HepG2 (cell line): ENCODE data around the gene CHCHD1. TPM values are rescaled to one million over a fixed set of nuclear protein-coding genes. Genes with fewer than 3 reads are reported as not detected.

Experiments
- ATAC-seq: fragments of 200-7000 bp; cut with Tn5 transposase; 3 replicates; pipeline ENCODE4 v1.9.1; 2020; ENCODE audit warnings: mild to moderate bottlenecking, moderate library complexity
- BruUV-seq: library from RNA; stranded (reverse); fragments of 400-500 nt; replicated peaks from 2 replicates; lab custom pipeline; 2021; lab: Mats Ljungman, UMichigan
- CTCF ChIA-PET: fragments of 300-600 bp; formaldehyde crosslinking; extraction: SDS; loops from one replicate; lab custom pipeline; 2021; ENCODE audit warnings: low total read pairs, inconsistent platforms, low intra/inter-chr PET ratio; lab: Yijun Ruan, JAX
- POLR2A ChIA-PET: fragments of 350-600 bp; sonication (Branson Sonifier 250); formaldehyde crosslinking; loops from one replicate; lab custom pipeline; 2020; ENCODE audit warnings: antibody characterized with exemption, inconsistent platforms; lab: Yijun Ruan, JAX
- DNase-seq: peaks from one replicate; pipeline ENCODE4 v3.0.0-alpha.2; 2015; ENCODE audit warnings: low spot score
- FAIRE-seq: peaks from 3 replicates; lab custom pipeline; 2011; peaks lifted over from hg19 to GRCh38; lab: Jason Lieb, UNC
- H2AFZ ChIP-seq: one replicate; pipeline ENCODE4 v1.6.1; 2011; ENCODE audit warnings: low read length, inconsistent platforms
- H3K27ac ChIP-seq: fragments of 300-600 bp; 3 replicates; pipeline ENCODE4 v1.8.0; 2011; ENCODE audit warnings: mixed run types, mild to moderate bottlenecking, mixed read lengths, low read length, inconsistent platforms; ENCODE audit not compliant: insufficient read depth; ENCODE audit errors: extremely low read length
- H3K27me3 ChIP-seq, 2 experiments: fragments of 200-600 bp in 1 of 2; 2 replicates in 1 of 2; 3 replicates in 1 of 2; pipeline versions ENCODE4 v1.6.0 to v1.8.0; 2011; ENCODE audit warnings: low read length in 2 of 2, mild to moderate bottlenecking in 2 of 2, moderate library complexity in 2 of 2, inconsistent platforms in 1 of 2; ENCODE audit not compliant: insufficient read depth in 2 of 2, control insufficient read depth in 1 of 2
- H3K36me3 ChIP-seq, 2 experiments: fragments of 200-600 bp in 1 of 2; replicated peaks in 1 of 2; 2 replicates in 1 of 2; 3 replicates in 1 of 2; pipeline versions ENCODE4 v1.5.1 to v1.8.0; 2011; ENCODE audit warnings: low read length in 2 of 2, inconsistent platforms in 1 of 2; ENCODE audit not compliant: insufficient read depth in 2 of 2, control insufficient read depth in 1 of 2
- H3K4me1 ChIP-seq: 2 replicates; pipeline ENCODE4 v1.5.1; 2012; ENCODE audit warnings: low read length, inconsistent platforms; ENCODE audit not compliant: insufficient read depth
- H3K4me2 ChIP-seq: 2 replicates; pipeline ENCODE4 v1.6.0; 2011; ENCODE audit warnings: low read depth, low read length, inconsistent platforms
- H3K4me3 ChIP-seq, 3 experiments: fragments of 200-600 bp in 1 of 3; sonication (generic), shearing (Covaris generic) in 1 of 3; replicated peaks in 1 of 3; 2 replicates each; pipeline ENCODE4 v1.5.1; 2011 to 2016; ENCODE audit warnings: low read length in 3 of 3, inconsistent platforms in 2 of 3, low read depth in 2 of 3, mild to moderate bottlenecking in 2 of 3, control low read depth in 1 of 3, mixed read lengths in 1 of 3; ENCODE audit not compliant: insufficient read depth in 1 of 3
- H3K79me2 ChIP-seq: one replicate; pipeline ENCODE4 v1.6.1; 2011; ENCODE audit warnings: low read length, inconsistent platforms; ENCODE audit not compliant: insufficient read depth
- H3K9ac ChIP-seq: 2 replicates; pipeline ENCODE4 v1.6.0; 2011; ENCODE audit warnings: mild to moderate bottlenecking, low read depth, low read length, inconsistent platforms; ENCODE audit not compliant: insufficient read depth
- H3K9me3 ChIP-seq: 2 replicates; pipeline ENCODE4 v1.5.1; 2012; ENCODE audit warnings: mild to moderate bottlenecking, low read length
- H4K20me1 ChIP-seq: 2 replicates; pipeline ENCODE4 v1.6.0; 2011; ENCODE audit warnings: inconsistent platforms, mild to moderate bottlenecking, low read length, moderate library complexity; ENCODE audit not compliant: insufficient read depth
- ATF2 ChIP-seq: sonication (generic); formaldehyde crosslinking; IDR thresholded peaks from 2 replicates; pipeline ENCODE4 v1.4.0; 2020; ENCODE audit warnings: missing genetic modification reagents
- HOXA5 ChIP-seq: sonication (generic); formaldehyde crosslinking; IDR thresholded peaks from 2 replicates; pipeline ENCODE4 v1.4.0; 2020; ENCODE audit warnings: missing genetic modification reagents
- KLF6 ChIP-seq: IDR thresholded peaks from 2 replicates; pipeline ENCODE4 v1.8.0; 2016; ENCODE audit warnings: missing biosample characterization, missing genetic modification reagents
- MTF1 ChIP-seq: sonication (generic); formaldehyde crosslinking; IDR thresholded peaks from 2 replicates; pipeline ENCODE4 v1.5.0; 2020; ENCODE audit warnings: missing genetic modification reagents
- MYC ChIP-seq: sonication (generic); formaldehyde crosslinking; IDR thresholded peaks from 2 replicates; pipeline ENCODE4 v1.9.0; 2021; ENCODE audit warnings: missing genetic modification reagents, borderline replicate concordance
- PATZ1 ChIP-seq: sonication (generic); formaldehyde crosslinking; IDR thresholded peaks from 2 replicates; pipeline ENCODE4 v1.4.0; 2020; ENCODE audit warnings: missing genetic modification reagents
- SMC3 ChIP-seq: IDR thresholded peaks from 2 replicates; pipeline ENCODE4 v1.6.1; 2011; ENCODE audit warnings: low read length, improper control_type of control experiment
- SNAPC4 ChIP-seq: sonication (generic); formaldehyde crosslinking; IDR thresholded peaks from 2 replicates; pipeline ENCODE4 v1.4.0; 2020; ENCODE audit warnings: mild to moderate bottlenecking, missing genetic modification reagents
- ZNF276 ChIP-seq: sonication (generic); formaldehyde crosslinking; IDR thresholded peaks from 2 replicates; pipeline ENCODE4 v1.4.0; 2020; ENCODE audit warnings: mild to moderate bottlenecking, low read depth, missing genetic modification reagents
- ZNF30 ChIP-seq: sonication (generic); formaldehyde crosslinking; IDR thresholded peaks from 2 replicates; pipeline ENCODE4 v1.5.0; 2020; ENCODE audit warnings: mild to moderate bottlenecking, missing genetic modification reagents
- ZNF639 ChIP-seq: conservative IDR thresholded peaks from 2 replicates; pipeline ENCODE4 v1.6.1; 2018; ENCODE audit warnings: missing genetic modification reagents
- WGBS: methylation state at CpG from one replicate; pipeline ENCODE4 v1.1.6; 2017; ENCODE audit warnings: low lambda C conversion rate; 5-methylcytosine and 5-hydroxymethylcytosine counted together
- in situ Hi-C: cut with HindIII; loops from 2 replicates; pipeline ENCODE4 v1.10.0; 2017; ENCODE audit warnings: low pct_unique_long_range_greater_than_20kb; ENCODE audit not compliant: extremely low pct_ligation_motif_present
- intact Hi-C: fragments of 100-400 bp; cut with micrococcal nuclease; formaldehyde crosslinking; loops from one replicate; pipeline ENCODE4 v1.10.0; 2022; ENCODE audit not compliant: unreplicated experiment
- polyA plus RNA-seq, 8 experiments: library from polyadenylated mRNA; depleted of rRNA in 3 of 8; stranded (reverse) in 7 of 8; unstranded in 1 of 8; fragments of >200 nt; fragmentation: Illumina TruSeq in 4 of 8; extraction: Trizol in 4 of 8; gene quantifications; 2 replicates each; pipeline versions ENCODE4 v1.2.1 to v1.2.3, GENCODE V29; 2011 to 2016; ENCODE audit warnings: low read depth in 4 of 8, missing spikeins in 1 of 8, mixed read lengths in 1 of 8; ENCODE audit not compliant: insufficient read depth in 1 of 8
- total RNA-seq, 5 experiments: library from RNA; depleted of rRNA; stranded (reverse); fragments of >200 nt; fragmentation: Illumina TruSeq; extraction: Trizol; gene quantifications; 2 replicates each; pipeline ENCODE4 v1.2.3, GENCODE V29; 2016; ENCODE audit warnings: low read depth in 1 of 5

The CHCHD1 gene
- total and polyA plus RNA-seq, 2 of the 13 experiments (the other 11 are each of a cell fraction or from before 2014, with no cell fraction given), result 36.9 to 71.2 TPM

GRCh38 chr10:73816917-73817729 lies 35.3 kb downstream of the CHCHD1 start:
- intact Hi-C loops (no loop called here), in situ Hi-C loops (no loop called here)
- Histone ChIP-seq H3K27ac (no peak overlapping the region), H3K4me3 (no peak overlapping the region), H3K79me2 (no peaks in the 10 kb centered on the region), H4K20me1 (no peaks in the 10 kb centered on the region), H3K4me2 (no peak overlapping the region), H2AFZ (no peak overlapping the region), H3K36me3 (peaks cover 0 to 31% of the 10 kb centered on the region in 2 experiments), H3K9me3 (no peaks in the 10 kb centered on the region), H3K9ac (no peak overlapping the region), H3K4me1 (no peaks in the 10 kb centered on the region), H3K27me3 (no peaks in the 10 kb centered on the region)
- no peak for DNase-seq
- POLR2A ChIA-PET, result no interaction called here
- WGBS, result 98% methylated on average over 8 of the region's 10 CpGs
- no TSS peak for BruUV-seq
- no peak for ATAC-seq
- CTCF ChIA-PET, result no interaction called here
- FAIRE-seq, result no peak
- TF ChIP-seq SNAPC4 (no peak), KLF6 (CRISPR knock-in tag) (no peak), ZNF276 (CRISPR knock-in tag) (no peak), HOXA5 (CRISPR knock-in tag) (no peak), ZNF639 (CRISPR knock-in tag) (no peak), MYC (no peak), ZNF30 (CRISPR knock-in tag) (no peak), ATF2 (CRISPR knock-in tag) (no peak), PATZ1 (CRISPR knock-in tag) (no peak), MTF1 (no peak), SMC3 (no peak)
